AG09319 (cell line): ENCODE measurements around the gene AP4B1.

Experiments
- DNase-seq: peaks from one replicate; pipeline ENCODE4 v3.0.0-alpha.2; 2010; ENCODE audit warnings: low read depth; ENCODE audit errors: extremely low read depth
- TF ChIP-seq, protein P1 (sequence below): IDR thresholded peaks from 2 replicates; pipeline ENCODE4 v1.5.1; 2011; ENCODE audit warnings: low read depth, mild to moderate bottlenecking, inconsistent platforms, low read length, moderate library complexity

The AP4B1 gene

DNA sequence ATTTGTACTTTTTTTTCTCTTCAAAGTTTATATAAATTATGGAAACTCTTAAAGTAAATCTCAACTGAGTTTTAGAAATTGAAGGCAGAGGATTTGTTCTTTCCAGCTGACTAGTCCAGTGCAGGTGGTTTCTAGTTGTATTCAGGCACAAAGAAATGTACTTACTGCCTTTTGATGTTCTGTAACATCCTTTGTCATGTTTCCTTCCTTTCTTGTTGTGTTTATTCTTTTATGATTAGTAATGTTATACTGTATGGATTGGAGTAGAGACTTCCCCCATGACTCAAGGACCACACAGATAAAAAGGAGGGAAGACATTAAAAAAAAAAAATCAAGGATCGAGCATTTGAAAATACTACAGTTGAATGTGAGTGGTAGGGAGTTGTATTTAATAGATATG lies 32.5 kb upstream of the AP4B1 start:
- DNase-seq, result no peak
- TF ChIP-seq, protein P1, sequence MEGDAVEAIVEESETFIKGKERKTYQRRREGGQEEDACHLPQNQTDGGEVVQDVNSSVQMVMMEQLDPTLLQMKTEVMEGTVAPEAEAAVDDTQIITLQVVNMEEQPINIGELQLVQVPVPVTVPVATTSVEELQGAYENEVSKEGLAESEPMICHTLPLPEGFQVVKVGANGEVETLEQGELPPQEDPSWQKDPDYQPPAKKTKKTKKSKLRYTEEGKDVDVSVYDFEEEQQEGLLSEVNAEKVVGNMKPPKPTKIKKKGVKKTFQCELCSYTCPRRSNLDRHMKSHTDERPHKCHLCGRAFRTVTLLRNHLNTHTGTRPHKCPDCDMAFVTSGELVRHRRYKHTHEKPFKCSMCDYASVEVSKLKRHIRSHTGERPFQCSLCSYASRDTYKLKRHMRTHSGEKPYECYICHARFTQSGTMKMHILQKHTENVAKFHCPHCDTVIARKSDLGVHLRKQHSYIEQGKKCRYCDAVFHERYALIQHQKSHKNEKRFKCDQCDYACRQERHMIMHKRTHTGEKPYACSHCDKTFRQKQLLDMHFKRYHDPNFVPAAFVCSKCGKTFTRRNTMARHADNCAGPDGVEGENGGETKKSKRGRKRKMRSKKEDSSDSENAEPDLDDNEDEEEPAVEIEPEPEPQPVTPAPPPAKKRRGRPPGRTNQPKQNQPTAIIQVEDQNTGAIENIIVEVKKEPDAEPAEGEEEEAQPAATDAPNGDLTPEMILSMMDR, result no peak

DNA sequence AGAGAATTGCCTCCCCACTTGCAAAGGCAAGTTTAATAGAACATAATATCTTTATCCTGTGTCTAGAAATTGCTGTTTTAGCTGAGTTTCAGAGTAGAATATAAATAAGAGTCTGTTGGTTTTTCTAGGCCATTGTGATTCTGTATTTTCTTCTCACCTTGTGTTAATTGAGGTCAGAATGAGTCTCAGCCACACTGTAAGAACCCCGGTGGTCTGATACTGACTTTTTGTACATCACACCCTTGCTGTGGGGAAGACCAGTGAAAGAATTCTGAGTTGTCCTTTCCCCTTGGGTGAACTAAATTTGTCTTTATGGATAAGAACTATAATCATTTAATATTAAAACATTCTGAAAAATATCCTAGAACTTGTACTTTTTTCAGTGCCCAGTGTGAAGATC lies 31.4 kb upstream of the AP4B1 start:
- TF ChIP-seq, protein P1, result no peak
- no peak for DNase-seq

DNA sequence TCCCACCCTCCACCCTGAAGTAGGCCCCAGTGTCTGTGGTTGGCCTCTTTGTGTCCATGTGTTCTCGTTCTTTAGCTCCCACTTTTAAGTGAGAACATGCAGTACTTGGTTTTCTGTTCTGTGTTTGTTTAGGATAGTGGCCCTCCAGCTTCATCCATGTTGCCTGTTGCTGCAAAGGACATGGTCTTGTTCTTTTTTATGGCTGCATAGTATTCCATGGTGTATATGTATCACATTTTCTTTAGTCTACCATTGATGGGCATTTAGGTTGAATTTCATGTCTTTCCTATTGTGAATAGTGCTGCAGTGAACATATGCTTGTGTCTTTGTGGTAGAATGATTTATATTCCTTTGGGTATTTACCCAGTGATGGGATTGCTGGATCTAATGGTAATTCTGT lies 30.6 kb upstream of the AP4B1 start:
- TF ChIP-seq, protein P1, result no peak
- DNase-seq, result no peak

- no peak for DNase-seq
- TF ChIP-seq, protein P1, result no peak
Observed at GRCh38 chr1:113934511-113935055, 30.0 kb upstream of the AP4B1 start.

DNA sequence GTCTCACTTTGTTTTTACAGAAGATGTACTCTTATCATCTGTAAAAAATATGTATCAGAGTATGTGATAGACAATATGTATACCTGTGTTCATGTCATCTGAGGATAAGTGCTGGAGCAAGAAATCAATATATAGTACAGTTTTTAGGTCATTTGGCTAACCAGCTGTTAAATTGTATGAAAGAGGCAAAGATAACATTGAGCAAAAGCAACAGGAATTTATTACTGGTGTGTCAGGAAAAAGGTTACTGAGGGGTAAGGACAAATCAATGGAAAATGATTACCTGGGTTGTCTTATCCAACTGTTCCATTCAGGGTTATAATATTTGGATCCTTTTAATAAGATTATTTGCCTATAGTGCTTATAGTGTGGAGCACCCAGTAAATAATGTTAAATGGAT lies 29.4 kb upstream of the AP4B1 start:
- TF ChIP-seq, protein P1, result no peak
- DNase-seq, result no peak

GRCh38 chr1:113931451-113931851 lies 26.9 kb upstream of the AP4B1 start:
- no peak for DNase-seq
- TF ChIP-seq, protein P1, result no peak

DNA sequence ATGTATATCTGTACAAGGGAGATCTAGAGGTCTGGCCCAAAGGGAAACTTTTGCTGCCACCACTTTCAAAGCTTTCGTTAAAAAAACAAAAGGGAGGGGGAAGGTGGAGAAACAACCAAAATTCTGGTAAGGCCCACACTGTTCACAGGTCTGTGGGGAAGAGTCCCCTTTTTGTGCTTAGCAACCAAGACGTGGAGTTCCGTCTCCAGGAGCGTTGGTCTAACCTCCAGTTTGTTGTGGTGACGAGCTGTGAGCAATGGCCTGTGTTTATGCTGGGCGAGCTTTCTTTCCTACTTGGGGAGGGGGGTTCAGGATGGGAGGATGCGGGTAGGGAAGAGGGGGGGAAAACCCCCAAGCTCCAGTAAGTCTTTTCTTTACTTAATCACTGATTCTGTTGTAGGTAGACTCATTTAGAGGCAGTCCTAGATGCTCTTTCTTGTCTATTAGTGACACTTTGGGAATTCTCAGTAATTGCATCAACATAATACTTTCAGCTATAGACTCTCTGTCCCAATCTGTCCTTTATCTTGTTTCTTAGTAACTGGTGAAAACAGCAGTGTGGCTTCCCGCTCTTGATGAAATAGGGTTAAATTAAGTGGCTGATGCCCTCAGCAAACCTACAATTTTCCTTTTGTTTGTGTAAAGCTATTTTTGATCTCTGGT lies 26.0 kb upstream of the AP4B1 start:
- no peak for DNase-seq
- TF ChIP-seq, protein P1, result no peak
